ENCODE measurements around the gene ZBTB7C.
A peak's percentile ranks its signal among the peaks of the same experiment; 100 is the strongest.

The ZBTB7C gene

GRCh38 chr18:48308755-48309575 lies 100.2 kb downstream of the ZBTB7C start:
- H3K79me2 ChIP-seq = no peaks in the 10 kb centered on the region
- no peak overlapping the region for H3K9ac ChIP-seq
- no peak overlapping the region for H3K4me2 ChIP-seq (ENCODE audit: low read length)
- H3K36me3 ChIP-seq (ENCODE audit: control insufficient read depth, insufficient read depth, low read length) = no peaks in the 10 kb centered on the region
- H2AFZ ChIP-seq = no peak overlapping the region
- H3K27me3 ChIP-seq (ENCODE audit: control insufficient read depth, insufficient read depth, low read length) = no peaks in the 10 kb centered on the region
- no peak overlapping the region for H3K4me3 ChIP-seq (ENCODE audit: low read depth, low read length)
- peaks cover 9% of the 10 kb centered on the region for H3K4me1 ChIP-seq
- TF ChIP-seq, protein P1, sequence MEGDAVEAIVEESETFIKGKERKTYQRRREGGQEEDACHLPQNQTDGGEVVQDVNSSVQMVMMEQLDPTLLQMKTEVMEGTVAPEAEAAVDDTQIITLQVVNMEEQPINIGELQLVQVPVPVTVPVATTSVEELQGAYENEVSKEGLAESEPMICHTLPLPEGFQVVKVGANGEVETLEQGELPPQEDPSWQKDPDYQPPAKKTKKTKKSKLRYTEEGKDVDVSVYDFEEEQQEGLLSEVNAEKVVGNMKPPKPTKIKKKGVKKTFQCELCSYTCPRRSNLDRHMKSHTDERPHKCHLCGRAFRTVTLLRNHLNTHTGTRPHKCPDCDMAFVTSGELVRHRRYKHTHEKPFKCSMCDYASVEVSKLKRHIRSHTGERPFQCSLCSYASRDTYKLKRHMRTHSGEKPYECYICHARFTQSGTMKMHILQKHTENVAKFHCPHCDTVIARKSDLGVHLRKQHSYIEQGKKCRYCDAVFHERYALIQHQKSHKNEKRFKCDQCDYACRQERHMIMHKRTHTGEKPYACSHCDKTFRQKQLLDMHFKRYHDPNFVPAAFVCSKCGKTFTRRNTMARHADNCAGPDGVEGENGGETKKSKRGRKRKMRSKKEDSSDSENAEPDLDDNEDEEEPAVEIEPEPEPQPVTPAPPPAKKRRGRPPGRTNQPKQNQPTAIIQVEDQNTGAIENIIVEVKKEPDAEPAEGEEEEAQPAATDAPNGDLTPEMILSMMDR (IDR thresholded peaks at IDR 0.05) = no peak
- H3K27ac ChIP-seq = no peak overlapping the region
- H3K9me3 ChIP-seq (ENCODE audit: control insufficient read depth, low read length) = no peaks in the 10 kb centered on the region

DNA sequence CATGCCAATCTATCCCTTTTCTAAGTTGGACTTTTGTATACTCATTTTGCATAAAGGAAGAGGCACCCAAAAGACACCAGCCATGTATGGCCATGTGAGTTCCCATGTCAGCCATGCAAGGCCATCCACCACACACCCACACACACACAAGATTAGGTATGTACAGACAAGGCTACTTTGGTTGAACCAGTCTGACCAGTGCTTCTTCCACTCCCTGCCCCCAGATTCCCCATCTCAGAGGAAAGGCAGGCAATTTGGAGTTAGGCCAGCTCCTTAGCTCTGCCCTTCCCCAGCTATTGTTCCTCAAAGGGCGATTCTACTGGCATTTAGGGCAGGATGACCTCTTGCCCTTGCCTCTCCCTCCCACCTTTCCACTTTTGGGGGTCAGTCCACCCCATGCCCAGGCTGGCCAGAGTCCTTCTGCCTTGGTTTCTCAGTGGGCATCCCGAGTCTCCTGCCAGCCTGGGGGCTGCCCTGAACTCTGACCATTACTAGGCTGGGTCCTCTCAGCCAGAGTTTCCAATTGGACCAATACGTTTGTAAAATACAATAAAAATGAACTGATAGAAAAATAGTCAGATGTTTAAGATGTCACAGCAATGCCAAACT lies 101.1 kb downstream of the ZBTB7C start:
- TF ChIP-seq, protein P1 (IDR thresholded peaks at IDR 0.05) = no peak

GRCh38 chr18:48306838-48307237 lies 102.3 kb downstream of the ZBTB7C start:
- no peak overlapping the region for H3K27ac ChIP-seq
- no peaks in the 10 kb centered on the region for H3K27me3 ChIP-seq (ENCODE audit: control insufficient read depth, insufficient read depth, low read length)
- no peak overlapping the region for H3K4me2 ChIP-seq (ENCODE audit: low read length)
- H3K79me2 ChIP-seq = no peaks in the 10 kb centered on the region
- no peaks in the 10 kb centered on the region for H3K9me3 ChIP-seq (ENCODE audit: control insufficient read depth, low read length)
- no peak overlapping the region for H2AFZ ChIP-seq
- TF ChIP-seq, protein P1 (IDR thresholded peaks at IDR 0.05) = no peak
- H3K36me3 ChIP-seq (ENCODE audit: control insufficient read depth, insufficient read depth, low read length) = no peaks in the 10 kb centered on the region
- no peak overlapping the region for H3K9ac ChIP-seq
- no peak overlapping the region for H3K4me3 ChIP-seq (ENCODE audit: low read depth, low read length)
- peaks cover 9% of the 10 kb centered on the region for H3K4me1 ChIP-seq

More for the DNA sequence above, 101.1 kb downstream of the ZBTB7C start:
- no peaks in the 10 kb centered on the region for H3K9me3 ChIP-seq (ENCODE audit: control insufficient read depth, low read length)
- no peak overlapping the region for H3K9ac ChIP-seq
- H3K79me2 ChIP-seq = no peaks in the 10 kb centered on the region
- peak overlapping the region; percentile 13 for H2AFZ ChIP-seq
- no peak overlapping the region for H3K4me3 ChIP-seq (ENCODE audit: low read depth, low read length)
- no peaks in the 10 kb centered on the region for H3K27me3 ChIP-seq (ENCODE audit: control insufficient read depth, insufficient read depth, low read length)
- no peaks in the 10 kb centered on the region for H3K36me3 ChIP-seq (ENCODE audit: control insufficient read depth, insufficient read depth, low read length)
- H3K4me1 ChIP-seq = peaks cover 9% of the 10 kb centered on the region
- peak overlapping the region; percentile 42 for H3K4me2 ChIP-seq (ENCODE audit: low read length)
- H3K27ac ChIP-seq = peak overlapping the region; percentile 33

DNA sequence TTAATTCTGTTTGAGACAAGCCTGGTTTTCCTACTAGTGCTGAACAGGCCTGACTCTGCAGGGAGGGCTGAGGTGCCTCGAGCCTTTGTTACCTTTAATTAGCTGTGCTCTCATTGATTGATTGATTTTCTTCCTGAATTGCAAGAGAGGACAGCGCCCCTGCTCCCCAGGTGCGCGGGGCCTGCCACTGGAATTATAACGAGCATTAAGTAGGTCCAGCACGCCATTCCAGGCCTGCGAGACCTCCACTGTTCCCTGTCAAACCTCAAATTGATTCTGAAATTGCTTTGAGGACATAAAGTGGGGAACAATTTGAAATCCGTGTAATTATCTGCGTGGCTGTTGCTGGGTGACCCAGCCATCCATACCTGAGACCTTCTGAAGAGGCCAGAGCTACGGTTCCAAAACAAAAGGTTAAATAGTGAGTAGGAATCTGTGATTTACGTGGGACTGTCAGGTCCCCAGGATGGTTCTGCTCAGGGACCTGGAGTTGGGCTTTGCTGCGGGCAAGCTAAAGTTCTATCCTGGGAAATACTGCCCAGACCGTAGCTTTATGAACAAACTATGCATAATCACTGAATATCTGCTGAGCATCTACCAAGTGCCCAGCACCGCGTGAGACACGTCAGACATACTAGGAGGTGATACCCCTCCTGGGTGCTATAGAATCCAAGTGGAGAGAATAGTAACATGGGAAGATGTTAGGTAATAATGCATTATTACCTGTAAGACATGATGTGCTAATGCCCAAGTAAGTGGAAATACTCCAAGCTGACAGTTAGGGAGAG lies 104.1 kb downstream of the ZBTB7C start:
- TF ChIP-seq, protein P1 (IDR thresholded peaks at IDR 0.05) = no peak
- Histone ChIP-seq H2AFZ (no peak overlapping the region), H3K27me3 (ENCODE audit: control insufficient read depth, insufficient read depth, low read length) (no peaks in the 10 kb centered on the region), H3K4me1 (peaks cover 15% of the 10 kb centered on the region), H3K9ac (no peak overlapping the region), H3K36me3 (ENCODE audit: control insufficient read depth, insufficient read depth, low read length) (no peaks in the 10 kb centered on the region), H3K79me2 (no peaks in the 10 kb centered on the region), H3K4me3 (ENCODE audit: low read depth, low read length) (no peak overlapping the region), H3K27ac (no peak overlapping the region), H3K4me2 (ENCODE audit: low read length) (no peak overlapping the region), H3K9me3 (ENCODE audit: control insufficient read depth, low read length) (no peaks in the 10 kb centered on the region)
